ENCODE data around the gene CHTF18.

CHTF18 gene

DNA sequence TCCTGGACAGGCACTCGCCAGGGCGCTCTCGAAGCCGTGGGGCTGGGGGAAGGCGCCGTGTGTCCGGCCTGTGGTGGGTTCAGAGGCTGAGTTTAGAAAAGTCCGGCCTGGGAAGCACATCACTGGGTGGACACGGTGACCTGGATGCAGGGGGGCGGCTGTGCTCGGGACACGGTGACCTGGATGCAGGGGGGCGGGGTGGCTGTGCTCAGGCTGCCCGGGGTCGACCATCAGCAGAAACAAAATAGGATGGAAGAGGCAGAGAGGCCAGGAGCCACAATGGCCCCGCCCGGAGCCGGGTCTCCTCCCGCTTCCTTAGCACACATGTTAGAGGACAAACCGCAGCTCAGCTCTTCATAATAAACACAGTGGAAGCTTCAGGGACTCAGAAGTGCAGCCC lies 55.4 kb downstream of the CHTF18 start:
- DNase-seq, result no peak

DNA sequence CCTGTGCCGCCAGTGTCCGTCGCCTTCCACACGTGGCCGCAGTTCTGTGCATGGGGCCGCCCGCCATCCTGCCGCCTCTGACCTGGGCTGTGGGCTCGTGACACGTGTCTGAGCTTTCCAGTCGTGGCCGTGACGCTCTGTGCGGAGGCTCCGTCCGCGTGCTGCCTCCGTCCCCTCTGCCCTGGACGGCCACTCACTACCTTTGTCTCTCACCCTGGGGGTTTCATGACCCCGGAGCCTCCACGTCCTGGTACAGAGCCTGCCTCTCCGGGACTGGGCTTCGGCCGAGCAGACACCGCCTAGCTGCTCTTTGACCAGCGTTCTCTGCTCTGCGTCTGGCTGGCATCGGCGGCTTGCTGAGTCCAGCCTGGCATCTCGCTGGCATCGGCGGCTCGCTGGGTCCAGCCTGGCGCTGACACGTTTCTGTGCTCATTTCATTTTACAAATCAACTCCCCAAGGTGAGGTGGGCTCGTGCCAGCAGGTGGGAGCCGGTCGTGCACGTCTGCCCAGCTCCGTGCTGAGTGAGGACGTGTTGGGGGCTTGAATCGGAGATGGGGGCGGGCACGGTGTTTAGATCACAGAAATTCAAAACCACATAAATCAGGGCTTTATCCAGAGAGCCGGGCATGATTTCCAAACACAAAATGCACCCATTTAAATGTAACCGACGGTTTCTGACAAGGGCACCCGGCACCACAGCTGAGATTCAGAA lies 56.4 kb downstream of the CHTF18 start:
- no peak for DNase-seq

DNA sequence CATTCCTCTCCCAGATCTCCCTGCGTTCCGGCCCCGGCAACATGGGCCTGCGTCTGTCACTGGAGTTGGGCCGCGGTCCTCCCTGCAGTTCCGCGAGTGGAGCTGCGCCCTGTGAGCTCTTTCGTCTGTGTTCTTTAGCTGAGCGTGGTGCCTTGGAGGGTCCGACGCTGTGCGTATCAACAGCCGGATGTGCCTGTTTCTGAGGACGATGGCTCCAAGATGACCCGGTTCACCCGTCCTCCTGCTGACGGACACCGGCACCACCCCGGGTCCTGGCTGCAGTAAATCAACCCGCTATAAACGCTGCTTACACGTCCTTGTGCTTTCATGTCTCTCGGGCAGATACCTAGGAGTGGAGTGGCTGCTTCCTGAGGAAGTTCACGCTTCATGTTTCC lies 56.9 kb downstream of the CHTF18 start:
- DNase-seq, result no peak

DNA sequence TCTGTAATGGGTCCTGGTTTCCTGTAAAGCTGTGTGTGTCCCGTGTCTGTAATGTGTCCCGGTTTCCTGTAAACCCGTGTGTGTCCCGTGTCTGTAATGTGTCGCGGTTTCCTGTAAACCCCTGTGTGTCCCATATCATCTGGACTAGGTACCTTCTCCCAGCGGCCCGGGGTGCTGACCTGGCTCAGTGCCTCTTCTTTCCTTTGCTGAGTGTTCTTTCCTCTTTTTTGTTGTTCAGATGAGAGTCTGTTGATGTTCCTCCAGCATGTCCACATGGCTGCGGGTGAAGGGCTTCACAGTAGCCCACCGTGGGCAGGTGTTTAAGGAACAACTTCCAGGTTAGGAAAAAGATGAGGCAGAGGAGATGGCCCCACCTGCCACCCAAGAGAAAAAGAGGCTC lies 58.7 kb downstream of the CHTF18 start:
- DNase-seq, result no peak
